Small intestine (tissue), 7 donors: ENCODE data around the gene MFRP. TPM values are rescaled to one million over a fixed set of nuclear protein-coding genes. Genes with fewer than 3 reads are reported as not detected.

Experiments used
- DNase-seq, 2 donors: peaks; one replicate each; pipeline versions ENCODE4 v3.0.0 to v3.0.0-alpha.2; 2013
- FAIRE-seq: peaks from 2 replicates; lab custom pipeline; 2012; peaks lifted over from hg19 to GRCh38; lab: Jason Lieb, UNC
- H3K27ac ChIP-seq, 3 donors: one replicate each; pipeline ENCODE4 v1.5.1; 2013; ENCODE audit warnings: low read length in 2 of 3, mild to moderate bottlenecking in 2 of 3, control low read depth in 1 of 3, inconsistent platforms in 1 of 3, low read depth in 1 of 3, moderate library complexity in 1 of 3
- H3K27me3 ChIP-seq, 3 donors: one replicate each; pipeline ENCODE4 v1.6.1; 2013; ENCODE audit warnings: low read length in 3 of 3, inconsistent platforms in 1 of 3; ENCODE audit not compliant: control insufficient read depth in 3 of 3, insufficient read depth in 3 of 3
- H3K36me3 ChIP-seq, 3 donors: one replicate each; pipeline ENCODE4 v1.6.1; 2013; ENCODE audit warnings: low read length in 3 of 3, inconsistent platforms in 1 of 3, low read depth in 1 of 3, mild to moderate bottlenecking in 1 of 3, moderate library complexity in 1 of 3; ENCODE audit not compliant: control insufficient read depth in 3 of 3, insufficient read depth in 2 of 3
- H3K4me1 ChIP-seq, 3 donors: one replicate each; pipeline ENCODE4 v1.6.1; 2013; ENCODE audit warnings: low read length in 2 of 3, inconsistent platforms in 1 of 3, low read depth in 1 of 3, mild to moderate bottlenecking in 1 of 3, moderate library complexity in 1 of 3; ENCODE audit not compliant: control insufficient read depth in 3 of 3, insufficient read depth in 2 of 3
- H3K4me3 ChIP-seq, 3 donors: one replicate each; pipeline ENCODE4 v1.5.1; 2013; ENCODE audit warnings: low read length in 3 of 3, control low read depth in 1 of 3, inconsistent platforms in 1 of 3, low read depth in 1 of 3, mild to moderate bottlenecking in 1 of 3, moderate library complexity in 1 of 3
- H3K9me3 ChIP-seq, 2 donors: one replicate each; pipeline ENCODE4 v1.6.1; 2013; ENCODE audit warnings: low read depth in 1 of 2, low read length in 1 of 2; ENCODE audit not compliant: control insufficient read depth in 2 of 2, insufficient read depth in 1 of 2
- WGBS, 3 donors: extraction: QIAGEN DNeasy Blood & Tissue Kit; methylation state at CpG; one replicate each; pipeline ENCODE4 v1.1.7; 2013; 5-methylcytosine and 5-hydroxymethylcytosine counted together
- polyA plus RNA-seq, 4 donors: library from polyadenylated mRNA; stranded (reverse) in 3 of 4; unstranded in 1 of 4; fragments of 200-250 nt in 3 of 4; fragments of 120-200 nt in 1 of 4; gene quantifications; one replicate each; pipeline versions ENCODE4 v1.2.1 to v1.2.3, GENCODE V29; 2013
- donor health status: healthy with polysubstance abuse.
- donor health status: control.
- donor health status: control.
- donor health status: Bipolar disorder and iron deficiency.
- donor health status: healthy.

MFRP gene
- polyA plus RNA-seq, 4 donors: 0.03 TPM; not detected in 3

DNA sequence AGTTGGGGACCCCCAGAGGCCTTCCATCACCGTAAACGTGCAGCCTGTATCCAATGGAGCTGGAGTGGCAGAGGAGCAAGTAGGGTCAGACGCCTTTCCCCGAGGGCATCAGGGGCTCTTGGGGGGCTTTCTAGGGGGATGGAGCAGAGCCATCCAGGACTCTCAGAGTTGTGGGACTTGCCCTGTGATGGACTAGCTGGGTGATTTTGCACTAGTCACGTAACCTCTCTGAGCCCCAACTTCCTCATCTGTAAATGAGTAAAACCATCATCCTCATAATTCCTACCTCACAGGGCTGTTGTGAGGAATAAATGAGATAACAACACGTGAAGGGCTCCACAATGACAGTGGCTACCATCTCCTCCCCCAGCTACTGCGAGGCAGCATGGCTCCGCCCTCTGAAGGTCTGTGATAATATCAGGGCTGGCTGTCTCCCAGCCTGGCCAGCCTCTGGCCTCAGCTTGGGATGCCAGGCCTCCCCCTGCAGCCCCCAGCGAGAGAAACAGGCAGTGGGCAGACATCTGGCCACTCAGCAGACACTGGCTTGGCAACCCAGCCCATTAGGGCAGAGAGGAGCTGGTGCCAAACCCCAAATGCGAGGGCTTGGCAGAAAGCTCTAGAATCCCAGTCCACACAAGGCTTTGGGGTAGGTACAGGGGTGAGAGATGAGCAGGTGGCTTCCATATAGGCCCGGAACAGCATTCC, 28.3 kb upstream of the MFRP start:
- no peak for DNase-seq
- Histone ChIP-seq H3K36me3 (no peaks in the 10 kb centered on the region), H3K9me3 (no peaks in the 10 kb centered on the region), H3K4me3 (no peak overlapping the region), H3K27me3 (no peaks in the 10 kb centered on the region), H3K4me1 (peaks cover 0 to 48% (median 9%) of the 10 kb centered on the region in 3 donors), H3K27ac (peak overlapping the region in 1 of 3 donors; percentile 50)
- 44 to 53% (median 47%) methylated on average over 11 of the region's 11 CpGs for WGBS, 3 donors
- FAIRE-seq: no peak

DNA sequence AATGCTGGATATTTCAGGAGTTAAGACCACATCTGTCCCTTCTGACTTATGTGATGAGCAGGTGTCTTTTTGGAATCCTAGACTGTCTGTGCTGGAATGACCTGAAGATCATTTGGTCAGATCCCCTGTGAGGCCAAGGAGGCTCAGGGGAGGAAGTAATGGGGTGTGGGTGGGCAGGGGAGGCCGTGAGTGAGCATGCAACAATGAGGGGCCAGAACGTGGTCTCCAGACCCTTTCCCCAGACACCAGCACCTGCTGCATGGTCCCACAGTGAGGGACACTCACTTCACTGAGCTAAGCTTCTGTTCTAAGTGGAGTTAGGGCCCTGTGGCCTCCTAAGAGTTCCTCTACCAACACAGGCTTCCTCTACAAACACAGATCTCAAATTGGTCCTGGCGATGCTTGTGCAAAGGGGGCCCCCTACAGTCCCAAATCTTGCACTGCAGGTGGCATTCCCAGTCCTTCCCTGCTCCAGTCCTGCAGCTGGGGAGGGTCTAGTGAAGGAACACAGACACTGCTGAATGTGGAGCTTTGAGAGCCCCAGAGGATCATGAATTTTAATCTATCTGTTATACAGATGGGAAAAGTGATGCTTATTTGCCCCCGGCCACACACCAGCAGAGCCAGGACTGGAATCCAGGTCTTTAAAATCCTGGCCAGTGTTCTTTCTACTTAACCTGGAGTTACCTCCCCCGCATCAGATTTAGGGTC, 27.6 kb upstream of the MFRP start:
- no peaks in the 10 kb centered on the region for H3K9me3 ChIP-seq
- 46 to 56% (median 47%) methylated on average over 5 of the region's 5 CpGs for WGBS, 3 donors
- peaks cover 0 to 55% (median 12%) of the 10 kb centered on the region in 3 donors for H3K4me1 ChIP-seq
- DNase-seq (peak; percentile 85 to 87), FAIRE-seq (no peak)
- H3K4me3 ChIP-seq: no peak overlapping the region
- no peaks in the 10 kb centered on the region for H3K27me3 ChIP-seq
- no peak overlapping the region for H3K27ac ChIP-seq
- no peaks in the 10 kb centered on the region for H3K36me3 ChIP-seq

DNA sequence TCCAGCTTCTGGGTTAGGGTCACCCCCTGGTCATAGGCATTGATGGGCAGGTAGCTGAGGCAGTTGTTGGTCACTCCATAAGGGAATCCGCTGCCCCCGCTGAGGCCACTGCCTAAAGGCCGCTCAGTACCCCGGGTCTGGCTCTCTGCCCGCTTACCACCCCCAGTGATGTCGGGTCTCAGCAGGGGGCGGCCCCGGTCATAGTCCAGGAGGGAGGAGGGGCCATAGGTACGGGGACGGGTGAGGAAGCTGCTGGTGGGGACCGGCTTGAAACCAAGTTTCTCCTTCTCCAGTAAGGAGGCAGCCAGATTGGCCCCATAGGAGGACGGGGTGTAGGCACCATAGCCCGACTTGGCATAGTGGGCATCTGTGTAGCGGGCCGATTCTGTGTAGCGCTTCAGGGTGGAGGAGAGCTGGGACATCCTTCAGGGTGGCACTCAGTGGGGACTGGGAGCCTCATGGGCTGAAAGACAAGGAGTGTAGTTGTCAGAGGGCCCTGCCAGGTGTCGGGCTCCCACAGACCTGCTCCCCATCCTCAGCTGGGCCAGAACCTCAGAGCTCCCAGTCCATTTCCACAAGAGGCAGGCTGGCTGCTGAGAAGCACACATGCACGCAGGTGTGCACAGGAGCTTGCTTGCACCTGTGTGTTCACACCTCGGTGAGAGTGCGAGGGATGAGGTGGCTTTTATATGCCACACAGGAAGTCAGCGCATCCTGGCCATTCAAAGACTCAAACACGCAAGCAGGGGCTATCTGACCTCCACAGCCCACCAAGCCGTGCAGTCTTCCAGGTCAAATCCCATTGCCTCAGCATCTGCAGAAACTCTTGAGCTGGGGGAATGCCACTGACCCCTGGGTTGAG, 26.8 kb upstream of the MFRP start:
- peaks cover 0 to 63% (median 12%) of the 10 kb centered on the region in 3 donors for H3K4me1 ChIP-seq
- no peak for FAIRE-seq
- H3K36me3 ChIP-seq: no peaks in the 10 kb centered on the region

GRCh38 chr11:119372260-119373058, 26.0 kb upstream of the MFRP start:
- Histone ChIP-seq H3K27ac (no peak overlapping the region), H3K4me1 (peaks cover 4 to 71% (median 12%) of the 10 kb centered on the region in 3 donors), H3K27me3 (no peaks in the 10 kb centered on the region), H3K9me3 (no peaks in the 10 kb centered on the region), H3K36me3 (no peaks in the 10 kb centered on the region), H3K4me3 (no peak overlapping the region)
- DNase-seq (no peak), FAIRE-seq (no peak)
- 87 to 90% (median 89%) methylated on average over 24 to 26 of the region's 26 CpGs for WGBS, 3 donors

More for the DNA sequence above, 26.8 kb upstream of the MFRP start:
- DNase-seq: no peak
- H3K4me3 ChIP-seq: no peak overlapping the region
- 67 to 76% (median 69%) methylated on average over 23 of the region's 23 CpGs for WGBS, 3 donors
- no peaks in the 10 kb centered on the region for H3K27me3 ChIP-seq
- no peaks in the 10 kb centered on the region for H3K9me3 ChIP-seq
- no peak overlapping the region for H3K27ac ChIP-seq

- Histone ChIP-seq H3K9me3 (no peaks in the 10 kb centered on the region), H3K4me3 (no peak overlapping the region), H3K27me3 (no peaks in the 10 kb centered on the region), H3K4me1 (peaks cover 7 to 78% (median 12%) of the 10 kb centered on the region in 3 donors), H3K27ac (peak overlapping the region in 2 of 3 donors; percentile 94 to 95), H3K36me3 (no peaks in the 10 kb centered on the region)
- DNase-seq (peak in 1 of 2 donors; percentile 77), FAIRE-seq (no peak)
- 17 to 46% (median 32%) methylated on average over 8 of the region's 8 CpGs for WGBS, 3 donors
These were observed 25.3 kb upstream of the MFRP start for GRCh38 chr11:119371778-119372182.

DNA sequence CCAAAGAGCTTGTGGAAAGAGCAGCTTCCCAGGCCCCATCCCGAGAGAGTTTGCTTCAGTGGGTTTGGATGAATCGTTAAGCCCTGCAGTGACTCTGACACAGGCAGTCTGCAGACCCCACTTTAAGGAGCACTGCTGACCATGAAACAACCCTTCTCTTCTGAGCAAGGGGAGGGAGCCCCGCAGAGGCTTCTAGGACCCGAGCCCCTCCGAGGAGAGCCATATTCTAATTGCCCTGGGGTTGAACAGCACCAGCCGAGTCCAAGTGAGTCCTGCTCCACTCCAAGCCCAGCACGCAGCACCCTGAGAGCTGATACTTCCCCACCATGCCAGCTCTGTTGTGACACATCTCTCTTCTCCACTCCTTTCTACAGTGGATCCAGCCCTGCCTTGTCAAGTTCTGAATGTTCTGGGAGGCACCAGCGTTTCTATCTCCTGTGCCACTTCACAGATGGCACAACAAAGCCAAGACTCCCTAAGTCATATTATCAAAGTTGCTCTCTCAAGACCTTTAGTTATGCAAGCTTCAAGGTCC, 24.6 kb upstream of the MFRP start:
- 54 to 78% (median 68%) methylated on average over 8 of the region's 8 CpGs for WGBS, 3 donors
- Histone ChIP-seq H3K27me3 (no peaks in the 10 kb centered on the region), H3K27ac (peak overlapping the region; percentile 90 to 95 (median 94)), H3K4me3 (no peak overlapping the region), H3K4me1 (peaks cover 7 to 83% (median 12%) of the 10 kb centered on the region in 3 donors), H3K36me3 (no peaks in the 10 kb centered on the region), H3K9me3 (no peaks in the 10 kb centered on the region)
- DNase-seq: no peak
- FAIRE-seq: no peak

DNA sequence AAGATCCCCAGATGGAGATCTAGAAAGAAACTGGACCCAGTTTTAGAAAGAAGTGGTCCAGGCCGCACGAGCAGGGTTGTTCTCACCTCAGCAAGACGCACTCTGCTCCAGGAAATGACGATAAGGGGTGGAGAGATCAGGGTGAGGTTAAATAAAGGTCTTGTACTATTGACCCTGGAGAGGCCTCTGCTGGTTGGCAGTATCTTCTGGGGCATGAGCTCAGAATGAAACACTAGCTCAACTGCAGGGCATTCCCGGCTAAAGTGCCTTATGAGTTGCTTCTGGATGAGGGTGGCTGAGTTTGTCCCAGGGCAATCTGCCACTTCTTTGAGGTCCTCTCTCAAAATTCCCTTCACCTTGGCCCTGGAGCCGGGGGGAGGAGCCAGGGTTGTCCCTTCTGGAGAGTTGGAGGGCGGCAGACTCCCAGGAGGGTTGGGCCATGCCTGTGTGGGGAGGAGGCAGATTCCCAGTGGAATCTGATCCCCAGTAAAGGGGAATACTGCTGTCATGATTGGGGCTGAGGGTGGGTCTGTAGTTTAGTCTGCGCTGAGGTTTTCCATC, 24.1 kb upstream of the MFRP start:
- Histone ChIP-seq H3K9me3 (no peaks in the 10 kb centered on the region), H3K27me3 (no peaks in the 10 kb centered on the region), H3K27ac (peak overlapping the region; percentile 90 to 95 (median 94)), H3K4me3 (no peak overlapping the region), H3K36me3 (no peaks in the 10 kb centered on the region), H3K4me1 (peaks cover 7 to 83% (median 12%) of the 10 kb centered on the region in 3 donors)
- DNase-seq: peak; percentile 89 to 97
- WGBS, 3 donors: 21 to 40% (median 36%) methylated on average over 8 of the region's 8 CpGs
- FAIRE-seq: no peak
